ENCODE measurements around the gene SLC6A19.

SLC6A19 gene

GRCh38 chr5:1197876-1198666 lies 3.3 kb upstream of the SLC6A19 start:
- no peak for DNase-seq

GRCh38 chr5:1199340-1199648 lies 2.1 kb upstream of the SLC6A19 start:
- no peak for DNase-seq

- DNase-seq: no peak
Observed at GRCh38 chr5:1199649-1200494, 1.5 kb upstream of the SLC6A19 start.

- no peak for DNase-seq
Observed at GRCh38 chr5:1200495-1201326, 684 bp upstream of the SLC6A19 start.

GRCh38 chr5:1202026-1202797 lies 817 bp downstream of the SLC6A19 start:
- DNase-seq: no peak

- no peak for DNase-seq
Observed at GRCh38 chr5:1202798-1203185, 1.4 kb downstream of the SLC6A19 start.

- DNase-seq: no peak
Observed at GRCh38 chr5:1203311-1203967, 2.0 kb downstream of the SLC6A19 start.

GRCh38 chr5:1203968-1204692 lies 2.7 kb downstream of the SLC6A19 start:
- no peak for DNase-seq

- no peak for DNase-seq
Observed at GRCh38 chr5:1204693-1205242, 3.4 kb downstream of the SLC6A19 start.

- DNase-seq: no peak
Observed at GRCh38 chr5:1205255-1206180, 4.1 kb downstream of the SLC6A19 start.

GRCh38 chr5:1206521-1207412 lies 5.4 kb downstream of the SLC6A19 start:
- DNase-seq: no peak

- DNase-seq: no peak
Observed at GRCh38 chr5:1207555-1207954, 6.2 kb downstream of the SLC6A19 start.

GRCh38 chr5:1208221-1208742 lies 6.9 kb downstream of the SLC6A19 start:
- no peak for DNase-seq

- no peak for DNase-seq
Observed at GRCh38 chr5:1208743-1209488, 7.5 kb downstream of the SLC6A19 start.

GRCh38 chr5:1209489-1209852 lies 8.1 kb downstream of the SLC6A19 start:
- DNase-seq: no peak

GRCh38 chr5:1209896-1210776 lies 8.7 kb downstream of the SLC6A19 start:
- DNase-seq: no peak

- no peak for DNase-seq
Observed at GRCh38 chr5:1210832-1211251, 9.4 kb downstream of the SLC6A19 start.

Measured in midbrain (tissue), 1 donor.